Stimulated activated CD8-positive, alpha-beta memory T cell treated with anti-CD3 and anti-CD28 coated beads, Interleukin-12 subunit alpha, Interleukin-12 subunit beta, amount 100 ng/mL, for 24 hours (primary cell): ENCODE measurements around the gene STX1A.

Experiments used
- DNase-seq: peaks from one replicate; pipeline ENCODE4 v3.0.0-alpha.2; 2020; ENCODE audit errors: extremely low read depth

The STX1A gene

GRCh38 chr7:73649576-73649975, 69.9 kb downstream of the STX1A start:
- no peak for DNase-seq
